CD4-positive, alpha-beta T cell treated with Interleukin-6 for 4 hours (primary cell): ENCODE results near the gene CACNA1C.

Experiments used
- DNase-seq: peaks from one replicate; pipeline ENCODE4 v3.0.0-alpha.2; 2020; ENCODE audit warnings: mixed read lengths

The CACNA1C gene

DNA sequence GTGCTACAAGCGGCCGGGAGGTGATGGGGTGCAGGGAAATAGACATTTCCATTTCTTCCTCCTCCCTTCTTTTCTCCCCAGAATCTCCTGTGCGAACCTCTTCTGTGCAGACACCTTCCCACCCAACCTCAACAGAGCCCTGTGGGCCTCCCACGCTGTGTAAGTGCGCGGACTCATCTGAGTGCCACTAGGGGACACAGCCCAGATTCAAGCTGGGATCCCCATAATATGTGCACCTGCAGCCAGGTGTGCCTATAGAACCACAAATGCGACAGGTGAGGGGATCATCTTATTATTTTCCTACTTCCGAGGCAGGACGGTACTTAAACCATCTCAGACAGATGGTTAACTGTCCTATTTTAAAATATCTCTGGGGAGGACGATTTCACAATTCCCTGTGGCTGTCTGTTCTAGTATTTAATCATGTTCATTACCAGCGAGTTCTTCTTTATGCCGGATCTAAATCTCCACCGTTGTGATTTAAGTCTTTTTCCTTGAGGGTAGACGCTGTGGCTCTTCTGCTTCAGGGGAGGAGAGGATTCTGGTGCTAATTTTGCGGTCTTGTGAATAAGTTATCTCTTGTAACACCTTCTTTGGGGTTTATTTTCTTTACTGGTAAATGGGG, 17.2 kb upstream of the CACNA1C start:
- peak; percentile 9 for DNase-seq

DNA sequence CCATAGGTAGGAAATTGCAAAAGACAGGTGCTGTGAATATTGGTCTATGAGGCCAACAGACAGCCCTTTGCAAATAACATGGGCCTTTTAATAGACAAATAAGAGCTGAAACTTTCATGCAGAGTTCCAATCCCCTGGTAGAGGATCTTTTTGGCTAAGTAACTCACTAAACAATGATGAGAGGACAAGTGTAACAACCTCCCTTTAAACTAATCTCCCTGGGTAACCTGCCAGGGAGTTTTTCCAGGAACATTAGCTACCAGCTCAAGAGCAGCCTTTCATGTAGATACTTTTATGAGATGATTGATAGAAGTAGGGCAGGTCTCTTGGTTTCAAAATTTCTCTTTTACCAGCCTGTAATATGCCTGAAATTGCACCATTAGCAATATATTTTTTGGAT, 13.8 kb upstream of the CACNA1C start:
- no peak for DNase-seq

DNA sequence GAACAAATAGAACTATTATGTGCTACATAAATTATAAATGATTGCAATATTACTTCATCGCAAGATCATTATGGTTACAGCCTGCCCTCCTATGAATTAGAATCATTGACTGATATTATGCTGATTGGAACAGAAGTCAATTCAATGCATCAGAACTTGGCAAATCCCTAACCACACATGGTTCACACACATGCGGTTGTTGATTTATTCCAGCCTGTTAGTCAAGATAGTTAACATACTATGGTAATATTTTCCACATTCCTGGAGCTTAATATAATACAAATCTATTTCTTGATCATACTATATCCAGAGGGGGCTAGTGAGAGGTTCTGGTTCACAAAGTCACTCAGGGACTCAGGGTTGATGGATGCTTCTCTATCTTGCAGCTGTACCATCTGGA, 9.7 kb upstream of the CACNA1C start:
- no peak for DNase-seq

DNA sequence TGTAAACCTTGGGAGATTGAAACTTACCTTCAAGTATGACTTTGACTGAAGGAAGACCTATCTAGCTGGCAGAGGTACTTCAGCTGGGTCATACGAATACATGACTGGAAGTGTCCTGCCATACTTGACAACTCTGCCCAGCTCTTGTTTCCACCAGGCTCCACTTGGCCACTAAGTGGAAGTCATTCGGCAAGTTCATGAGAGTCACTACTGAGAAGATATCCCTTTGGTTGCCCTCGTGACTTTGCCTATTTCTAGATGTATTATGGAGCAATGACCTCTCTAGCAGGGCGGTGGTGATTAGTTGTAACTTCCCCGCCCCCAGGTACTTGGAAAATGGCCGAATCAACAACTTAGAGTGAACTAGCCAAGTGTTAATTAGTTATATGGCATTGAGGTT, 8.6 kb upstream of the CACNA1C start:
- DNase-seq: no peak

DNA sequence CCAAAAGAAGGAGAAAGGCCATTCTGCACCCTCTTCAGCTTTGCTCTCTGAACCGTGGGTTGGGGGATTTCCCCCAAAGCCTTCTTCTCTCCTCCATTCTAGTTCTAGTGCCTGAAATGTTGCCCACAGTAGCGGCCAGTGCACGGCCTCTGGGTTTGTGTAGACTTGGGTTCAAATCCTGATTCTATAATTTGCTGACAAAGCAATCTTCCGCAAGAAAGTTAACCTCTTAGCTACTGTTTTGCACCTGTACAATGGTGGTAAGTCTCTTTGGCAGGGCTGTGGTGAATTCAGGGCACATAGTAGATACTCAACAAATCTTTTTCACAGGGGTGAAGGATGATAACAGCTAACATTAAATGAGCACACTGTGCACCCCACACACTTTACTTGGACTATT, 5.8 kb upstream of the CACNA1C start:
- DNase-seq: no peak

DNA sequence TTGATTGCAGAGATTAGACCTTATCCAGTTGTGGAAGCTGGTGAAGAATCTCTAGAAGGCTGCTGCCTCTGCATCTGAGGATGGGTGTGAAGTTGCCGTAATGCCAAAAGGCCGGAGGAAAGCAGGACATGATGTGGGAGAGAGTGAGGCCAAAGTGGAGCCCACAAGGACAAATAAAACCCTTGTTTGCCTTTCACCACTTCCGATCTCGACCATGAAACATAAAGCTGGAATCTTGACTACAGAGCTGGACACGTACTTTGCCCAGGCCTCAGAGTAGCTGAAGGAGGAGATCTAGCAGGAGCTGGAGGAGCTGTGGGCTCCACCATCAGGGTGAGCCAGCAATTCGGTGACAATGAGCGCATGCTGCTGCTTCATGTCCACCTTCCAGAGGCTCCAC, 5.0 kb upstream of the CACNA1C start:
- DNase-seq: no peak

DNA sequence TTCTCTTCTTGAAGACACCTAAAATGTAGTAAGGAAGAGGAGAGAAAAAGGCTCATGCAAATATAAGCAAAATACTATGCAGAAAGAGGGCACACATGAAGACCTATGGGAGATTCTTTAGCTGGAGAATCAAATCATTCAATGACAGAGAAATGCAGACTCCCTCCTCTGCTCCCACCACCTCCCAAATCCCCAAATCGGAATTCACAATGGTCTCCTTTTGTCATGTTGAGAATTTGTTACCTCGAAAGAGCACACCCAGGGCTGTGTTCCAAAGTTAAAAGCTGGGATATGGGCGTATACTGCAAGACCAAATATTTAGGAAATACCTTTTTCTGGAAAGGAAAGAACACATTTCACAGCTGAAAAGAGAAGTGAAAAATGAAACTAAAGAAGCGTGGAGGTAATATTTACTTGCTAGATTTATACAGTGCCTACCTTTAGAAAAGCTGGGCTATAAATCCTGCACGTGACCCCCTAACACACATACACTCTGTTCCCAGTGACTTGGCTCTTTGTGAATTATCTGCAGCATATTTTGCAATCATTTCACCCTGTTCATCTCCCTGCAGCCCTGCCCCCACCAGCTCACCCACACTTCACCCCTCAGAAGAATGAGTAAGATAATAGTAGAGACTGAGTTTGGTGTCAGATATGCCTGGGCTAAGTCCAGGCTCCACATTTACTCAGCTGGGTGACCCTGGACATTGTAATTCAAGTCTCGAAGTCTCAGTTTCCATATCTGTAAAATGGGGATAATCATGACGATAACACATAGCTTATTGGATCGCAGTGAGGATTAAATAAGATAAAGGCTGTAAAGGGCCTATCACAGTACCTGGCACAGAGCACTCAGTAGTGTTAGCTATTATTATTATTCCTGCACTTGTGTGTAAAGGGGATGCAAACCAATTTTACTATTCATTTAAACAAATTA, 2.9 kb upstream of the CACNA1C start:
- DNase-seq: no peak

DNA sequence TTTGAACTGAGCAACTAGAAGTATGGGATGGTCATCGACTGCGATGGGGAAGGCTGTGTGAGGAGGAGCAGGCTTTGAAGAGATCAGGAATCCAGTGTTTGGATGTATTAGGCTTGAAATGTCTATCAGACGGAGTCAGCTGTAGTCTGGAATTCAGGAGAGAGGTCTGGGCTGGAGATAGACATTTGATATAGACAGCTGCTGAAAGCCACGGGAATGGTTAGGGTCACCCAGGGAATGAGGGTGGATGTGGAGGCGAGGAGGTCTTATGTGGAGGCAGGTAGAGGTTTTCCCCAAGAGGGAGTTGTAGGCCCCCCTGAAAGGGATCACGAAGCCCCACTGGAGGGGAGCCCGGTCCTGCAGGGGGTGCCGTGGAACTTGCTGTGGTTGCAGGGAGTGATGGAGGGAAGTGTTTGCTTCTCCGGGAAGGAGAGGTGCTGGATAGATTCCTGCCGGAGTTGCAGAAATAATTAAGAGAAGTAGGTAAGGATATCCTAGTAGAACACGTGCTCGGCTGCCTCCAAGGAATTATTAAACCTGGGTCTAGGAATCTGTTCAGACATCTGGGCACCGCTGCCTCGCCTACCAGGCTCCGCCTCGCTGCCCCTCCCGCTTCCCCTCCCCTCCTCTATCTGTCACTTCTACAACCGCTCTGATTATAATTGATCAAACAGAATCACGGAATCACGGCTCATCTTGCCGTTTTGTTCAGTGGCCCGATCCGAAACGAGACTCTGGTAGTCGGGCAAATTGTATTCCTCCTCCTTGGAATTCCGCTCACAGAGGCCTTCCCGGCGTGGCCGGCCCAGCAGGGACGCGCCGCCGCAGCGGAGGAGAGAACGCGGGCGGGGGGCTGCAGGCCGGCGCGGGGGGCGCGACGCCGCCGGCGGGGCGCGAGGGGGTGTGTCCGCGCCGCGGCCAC, 826 bp upstream of the CACNA1C start:
- no peak for DNase-seq

DNA sequence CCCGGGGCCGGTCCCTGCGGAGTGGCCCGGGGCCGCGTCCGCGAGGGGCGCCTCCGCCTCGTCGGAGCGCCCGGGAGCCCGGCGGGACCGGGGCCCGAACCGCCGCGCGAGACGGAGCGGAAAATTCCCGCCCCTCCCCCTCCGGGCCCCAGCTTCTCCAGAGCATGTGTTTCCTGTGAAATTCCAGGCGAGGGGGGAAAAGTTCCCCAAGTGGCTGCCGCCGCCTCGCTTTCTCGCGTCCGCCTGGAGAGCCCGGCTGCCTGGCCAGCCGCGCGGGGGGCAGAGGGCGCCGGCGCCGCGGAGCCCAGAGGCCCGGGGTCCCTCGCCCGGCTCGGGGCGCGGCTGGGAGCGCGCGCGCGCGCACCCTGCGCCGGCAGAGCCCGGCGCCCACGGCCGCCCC, 904 bp downstream of the CACNA1C start:
- no peak for DNase-seq

DNA sequence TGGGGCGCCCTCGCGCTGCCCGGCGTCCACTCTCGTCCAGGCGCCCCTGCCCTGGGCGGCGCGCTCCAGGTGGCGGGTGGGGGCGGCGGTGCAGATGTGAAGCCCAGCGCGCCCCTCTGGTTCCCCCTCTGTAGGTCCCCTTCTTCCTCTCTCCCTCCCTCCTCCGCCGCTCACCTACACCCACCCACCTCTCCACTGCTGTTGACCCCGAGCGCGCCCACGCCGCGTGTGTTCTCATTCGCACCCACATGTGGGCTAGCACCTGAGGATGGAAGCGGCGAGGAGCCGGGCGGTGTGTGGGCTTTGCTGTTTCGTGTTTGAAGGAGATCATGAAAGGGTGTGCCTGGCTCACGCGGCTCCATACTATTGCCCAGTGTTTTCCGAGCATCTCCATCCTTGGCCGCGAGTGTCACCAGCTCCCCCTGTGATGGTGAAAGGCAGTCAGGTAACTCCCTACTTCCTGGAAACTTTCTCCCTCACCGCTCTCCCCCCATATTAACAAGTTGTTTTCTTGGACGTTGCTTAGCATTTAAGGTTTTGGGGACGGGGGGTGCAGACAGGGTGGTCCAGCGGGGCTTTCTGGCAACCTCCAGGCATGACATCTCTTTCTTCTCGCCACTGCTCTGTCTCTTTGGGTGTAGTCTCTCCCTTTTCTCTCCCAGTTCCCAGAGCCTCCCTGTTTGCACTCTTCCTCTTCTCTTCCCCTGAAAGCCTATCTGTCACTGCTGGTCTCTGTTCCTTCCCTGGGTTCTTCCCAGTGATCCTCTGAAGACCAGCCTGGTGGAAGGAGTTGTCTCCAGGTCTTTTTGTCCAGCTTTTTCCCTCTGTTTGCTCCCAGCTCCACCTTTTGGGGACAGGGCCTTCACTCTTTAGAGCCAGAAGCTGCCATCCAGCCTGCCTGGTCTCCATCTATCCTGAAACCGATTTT, 1.6 kb downstream of the CACNA1C start:
- no peak for DNase-seq

DNA sequence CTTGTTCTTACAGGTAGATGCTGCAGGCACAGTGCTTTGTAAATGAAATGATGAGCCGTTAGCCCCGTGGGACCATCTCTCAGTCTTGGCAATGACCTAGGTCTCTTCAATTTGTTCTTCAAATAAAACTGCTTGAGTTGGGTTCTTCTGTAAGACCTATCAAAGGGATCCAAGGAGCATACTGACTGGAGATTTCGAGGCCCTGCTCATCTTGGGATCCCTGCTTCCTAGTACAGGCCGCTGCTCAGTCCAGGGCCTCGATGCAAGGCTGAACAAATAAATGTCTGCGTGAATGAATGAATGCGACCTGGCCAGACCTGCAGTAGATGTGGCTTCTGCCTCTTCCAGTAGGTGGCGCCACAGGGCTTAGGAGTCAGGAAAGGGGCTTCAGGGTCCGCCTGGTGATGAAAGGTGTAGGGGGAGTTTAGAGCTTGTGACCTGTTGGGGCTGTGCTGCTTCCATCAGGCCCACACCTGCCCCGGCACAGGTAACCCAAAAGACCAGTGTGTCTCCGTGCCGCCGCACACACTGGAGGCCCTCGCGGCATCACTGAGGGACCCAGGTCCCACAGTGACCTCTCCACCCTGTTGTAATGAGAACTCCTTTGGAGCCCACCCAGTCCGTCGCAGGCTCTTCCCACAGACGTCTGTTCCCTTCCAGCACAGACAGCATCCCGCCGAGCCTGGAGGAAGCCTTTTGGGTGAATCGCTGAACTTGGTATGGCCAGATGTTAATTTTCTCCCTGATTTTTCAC, 4.4 kb downstream of the CACNA1C start:
- DNase-seq: peak; percentile 47

DNA sequence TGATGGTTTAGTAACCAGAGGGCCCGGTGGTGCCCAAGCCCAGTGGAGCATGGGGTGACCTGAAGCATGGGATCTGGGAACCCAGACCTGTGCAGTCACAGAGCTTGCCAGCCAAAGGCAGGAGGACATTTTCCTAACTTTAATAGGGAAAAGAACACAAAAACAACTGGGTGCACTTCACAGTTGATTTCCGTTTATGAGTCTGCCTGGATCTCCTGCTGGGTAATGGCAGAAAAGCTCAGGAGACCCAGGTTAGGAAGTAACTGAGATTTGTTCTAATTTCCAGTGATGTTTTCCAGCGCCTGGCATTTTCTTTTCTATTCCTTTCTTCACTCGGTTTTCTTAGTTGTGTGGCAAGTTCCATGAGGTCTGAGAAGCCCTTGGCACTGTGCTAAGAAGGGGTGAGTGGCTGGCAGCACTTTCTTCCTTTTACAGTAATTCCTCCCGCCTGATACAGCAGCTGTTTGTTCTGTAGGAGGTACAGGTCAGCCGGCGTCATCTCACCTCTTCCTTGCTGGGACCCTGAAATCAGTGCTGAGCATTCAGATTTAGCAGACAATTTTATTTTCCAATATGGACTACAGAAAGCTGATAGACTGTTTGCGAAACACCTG, 5.1 kb downstream of the CACNA1C start:
- DNase-seq: no peak

DNA sequence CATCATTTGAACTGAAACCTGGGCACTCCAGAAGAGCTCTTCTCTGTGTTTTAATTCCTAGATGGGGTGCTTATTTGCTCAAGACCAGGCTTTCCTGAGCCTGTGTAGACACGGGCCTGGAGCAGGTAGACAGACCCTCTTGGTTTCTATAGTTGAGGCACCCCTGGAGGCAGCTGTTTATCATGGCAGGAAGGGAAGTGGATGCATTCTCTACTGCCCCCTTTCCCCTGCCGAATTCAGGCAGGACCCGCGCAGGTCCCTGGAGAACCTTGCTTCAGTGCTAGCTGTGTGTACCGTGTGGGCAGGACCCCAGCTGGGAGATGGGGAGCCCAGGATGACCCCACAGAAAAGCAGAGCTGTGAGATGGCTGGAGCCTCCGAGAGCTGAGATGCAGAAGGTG, 6.0 kb downstream of the CACNA1C start:
- DNase-seq: no peak

DNA sequence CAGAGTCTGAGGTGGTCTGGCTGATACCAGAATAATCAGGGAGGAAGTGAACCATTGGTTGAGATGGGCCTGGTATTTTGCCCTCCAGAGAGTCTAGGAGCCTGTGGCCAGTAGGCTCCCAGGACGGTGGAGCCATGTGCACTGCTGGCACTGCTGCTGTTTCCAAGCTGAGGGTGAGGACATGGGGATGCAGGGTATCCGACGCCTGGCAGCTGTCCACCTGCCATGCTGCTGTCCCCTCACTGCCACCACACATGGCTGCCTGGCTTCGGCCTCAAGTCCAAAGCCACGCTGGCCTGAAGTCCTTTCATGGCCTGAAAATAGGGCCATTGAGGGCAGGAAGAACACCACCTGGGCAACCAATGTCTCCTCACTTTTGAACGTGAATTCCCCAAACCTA, 8.6 kb downstream of the CACNA1C start:
- no peak for DNase-seq

DNA sequence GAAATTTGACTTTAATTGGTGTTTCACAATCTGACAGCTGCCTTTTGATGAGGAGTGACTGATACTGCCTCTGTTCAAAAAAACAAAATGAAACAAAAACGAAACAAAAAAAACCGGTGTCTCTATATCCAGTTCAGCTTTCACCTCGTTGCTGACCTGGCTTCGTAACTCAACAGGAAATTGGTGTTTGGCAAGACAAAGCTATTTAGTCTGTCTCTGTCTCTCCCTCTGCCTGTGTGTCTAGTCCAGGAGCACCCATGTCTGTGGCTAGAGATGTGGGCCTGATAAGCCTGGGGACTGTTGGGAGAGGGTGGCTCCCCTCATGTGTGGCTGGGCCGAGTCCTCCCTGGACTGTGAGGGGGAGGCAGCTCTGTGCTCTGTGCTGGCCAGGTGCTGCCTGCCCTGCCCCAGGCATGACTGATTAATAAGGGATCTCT, 11.3 kb downstream of the CACNA1C start:
- peak; percentile 31 for DNase-seq

DNA sequence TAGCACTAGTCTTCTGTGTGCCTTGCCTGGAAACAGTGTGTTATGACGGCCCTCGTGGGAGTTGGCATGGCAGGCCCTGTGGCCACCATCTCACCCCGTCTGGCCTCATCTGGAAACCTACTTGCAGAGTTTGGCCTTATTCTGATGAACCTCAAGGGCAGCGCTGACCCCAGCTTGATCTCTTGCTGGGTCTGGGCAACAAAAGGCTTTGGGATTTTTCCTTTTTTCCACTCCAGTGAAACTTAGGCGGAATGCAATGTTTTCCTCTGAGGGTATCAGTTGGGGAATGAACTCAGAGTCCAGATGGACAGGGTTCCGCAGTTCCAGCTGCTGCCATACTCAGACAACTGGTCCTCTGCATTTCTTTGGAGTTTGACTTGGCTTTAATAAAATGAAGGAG, 15.9 kb downstream of the CACNA1C start:
- no peak for DNase-seq

DNA sequence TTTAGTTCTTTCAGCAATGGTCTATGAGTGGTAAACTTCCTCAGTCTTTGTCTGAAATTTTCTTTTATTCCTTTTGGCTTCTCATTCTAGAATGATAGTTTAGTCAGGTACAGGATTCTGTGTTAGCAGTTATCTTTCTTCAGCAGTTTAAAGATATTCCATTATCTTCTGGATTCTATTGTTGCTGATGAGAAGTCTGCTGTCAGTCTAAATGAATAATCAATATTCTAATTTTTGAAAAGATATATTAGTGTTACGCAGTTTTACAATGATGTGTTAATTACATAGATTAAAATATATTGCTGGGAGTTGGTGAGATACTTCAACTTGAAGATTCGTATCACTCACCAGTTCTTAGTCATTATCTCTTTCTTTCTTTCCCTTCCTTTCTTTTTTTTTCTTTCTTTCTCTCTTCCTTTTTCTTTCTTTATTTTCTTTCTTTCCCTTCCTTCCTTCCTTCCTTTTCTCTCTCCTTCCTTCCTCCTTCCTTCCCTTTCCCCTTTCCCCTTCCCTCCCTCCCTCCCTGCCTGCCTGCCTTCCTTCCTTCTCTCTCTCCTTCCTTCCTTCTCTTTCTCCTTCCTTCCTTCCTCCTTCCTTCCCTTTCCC, 17.8 kb downstream of the CACNA1C start:
- DNase-seq: no peak

DNA sequence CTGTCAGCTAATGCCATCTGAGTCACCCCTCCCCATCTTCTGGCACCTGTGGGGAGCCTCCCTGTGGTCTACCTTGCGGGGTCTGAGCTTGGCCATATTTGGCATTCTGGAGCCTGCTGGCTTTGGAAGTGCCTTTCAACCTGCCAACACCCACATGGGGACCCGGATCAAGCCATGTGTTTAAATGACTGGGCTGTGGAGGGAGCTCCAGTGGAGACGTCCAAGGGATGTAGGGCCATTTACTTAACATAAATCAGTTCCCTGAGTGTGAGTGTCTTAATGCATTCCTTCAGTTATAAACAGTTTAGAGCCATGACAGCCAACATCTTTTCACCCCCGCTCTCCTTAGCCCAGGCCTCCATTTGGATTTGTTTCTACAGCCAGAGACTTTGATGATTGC, 22.0 kb downstream of the CACNA1C start:
- DNase-seq: no peak

DNA sequence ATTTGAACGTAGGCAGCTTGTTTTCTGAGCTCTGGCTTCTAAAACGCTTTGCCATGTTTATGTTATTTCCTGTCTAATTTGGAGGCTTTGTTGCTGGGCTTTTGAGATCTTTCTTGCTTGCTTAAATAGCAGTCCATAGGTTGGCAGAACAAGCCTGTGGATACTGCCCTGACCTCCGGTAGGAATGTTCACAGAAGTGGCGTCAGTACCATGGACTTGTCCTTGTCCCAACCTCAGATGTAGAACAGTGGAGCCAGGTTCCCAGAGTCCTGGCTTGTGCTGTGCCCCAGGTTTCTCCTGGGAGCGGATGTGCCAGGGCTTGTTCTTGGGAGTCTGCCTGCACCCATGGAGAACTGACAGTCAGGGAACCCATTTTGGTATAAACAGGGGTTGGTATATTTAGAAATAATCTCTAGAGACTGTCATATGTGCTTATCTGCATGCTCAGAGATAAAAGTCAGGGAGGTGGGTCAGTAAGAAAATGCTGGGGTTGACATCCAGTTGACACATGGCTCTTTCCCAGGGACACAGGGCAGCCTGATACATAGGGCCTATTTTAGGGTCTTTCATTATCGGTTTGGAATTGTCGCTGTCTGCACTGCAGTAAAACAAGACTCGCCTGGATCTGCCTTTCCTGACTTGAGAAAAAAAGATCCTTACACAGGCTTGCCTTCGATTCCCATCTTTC, 22.9 kb downstream of the CACNA1C start:
- no peak for DNase-seq

DNA sequence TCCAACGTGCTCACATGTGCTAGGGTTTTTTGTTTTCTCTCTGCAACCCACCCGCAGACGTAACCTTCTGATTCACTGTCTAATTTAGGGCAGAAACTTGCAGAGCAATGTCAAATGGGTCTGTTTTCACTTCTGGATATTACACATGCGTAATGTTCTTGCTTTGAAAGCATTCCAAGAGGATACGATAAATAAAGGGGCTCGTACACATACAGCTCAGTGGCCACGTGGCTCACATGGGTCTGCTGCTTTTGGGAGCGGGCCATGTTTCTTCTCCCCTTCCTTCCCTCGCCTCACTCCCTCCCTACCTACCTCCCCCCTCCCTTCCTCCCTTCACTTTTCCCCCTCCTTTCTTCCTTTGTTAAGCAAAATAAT, 23.4 kb downstream of the CACNA1C start:
- DNase-seq: no peak
